HK-2 (cell line): ENCODE results near the gene TXNL1.
"Not testable (repeated sequence)": the region's sequence is repeated elsewhere in the genome, so short reads cannot be mapped to it uniquely, and the experiment has no call there.

Source experiments
- DNase-seq: peaks from one replicate; pipeline ENCODE4 v3.0.0-alpha.2; 2018; ENCODE audit not compliant: unreplicated experiment

TXNL1 gene

GRCh38 chr18:56645415-56646016 is 7.1 kb upstream of the TXNL1 start:
- no peak for DNase-seq

- no peak for DNase-seq
These were observed 5.0 kb upstream of the TXNL1 start for GRCh38 chr18:56643381-56643780.

- no peak for DNase-seq
These were observed 3.4 kb upstream of the TXNL1 start for GRCh38 chr18:56641714-56642337.

- no peak for DNase-seq
These were observed 1.2 kb upstream of the TXNL1 start for GRCh38 chr18:56639571-56639970.

- no peak for DNase-seq
These were observed 651 bp upstream of the TXNL1 start for GRCh38 chr18:56639104-56639381.

- DNase-seq, result no peak
These were observed 621 bp downstream of the TXNL1 start for GRCh38 chr18:56637711-56638231.

GRCh38 chr18:56637176-56637575 is 1.2 kb downstream of the TXNL1 start:
- DNase-seq, result no peak

- DNase-seq, result no peak
These were observed 3.4 kb downstream of the TXNL1 start for GRCh38 chr18:56635007-56635406.

- DNase-seq, result no peak
These were observed 6.0 kb downstream of the TXNL1 start for GRCh38 chr18:56632070-56633022.

- no peak for DNase-seq
These were observed 10.4 kb downstream of the TXNL1 start for GRCh38 chr18:56627991-56628390.

GRCh38 chr18:56615738-56616520 is 22.5 kb downstream of the TXNL1 start:
- no peak for DNase-seq

GRCh38 chr18:56606618-56607017 is 31.8 kb downstream of the TXNL1 start:
- no peak for DNase-seq

GRCh38 chr18:56598422-56598821 is 40.0 kb downstream of the TXNL1 start:
- DNase-seq, result no peak

GRCh38 chr18:56593906-56594305 is 44.5 kb downstream of the TXNL1 start:
- no peak for DNase-seq

GRCh38 chr18:56580026-56580425 is 58.4 kb downstream of the TXNL1 start:
- no peak for DNase-seq

GRCh38 chr18:56579451-56579850 is 58.9 kb downstream of the TXNL1 start:
- no peak for DNase-seq

- DNase-seq, result no peak
These were observed 61.4 kb downstream of the TXNL1 start for GRCh38 chr18:56576826-56577573.

- no peak for DNase-seq
These were observed 62.4 kb downstream of the TXNL1 start for GRCh38 chr18:56575819-56576663.

- DNase-seq, result no peak
These were observed 63.5 kb downstream of the TXNL1 start for GRCh38 chr18:56574861-56575260.

- not testable (repeated sequence) for DNase-seq
These were observed 66.1 kb downstream of the TXNL1 start for GRCh38 chr18:56572267-56572666.
